K562 (cell line): ENCODE measurements around the gene LACTBL1. TPM values are rescaled to one million over a fixed set of nuclear protein-coding genes. Genes with fewer than 3 reads are reported as not detected.

Experiments used
- ATF6 ChIP-seq: sonication (generic); formaldehyde crosslinking; IDR thresholded peaks from 2 replicates; pipeline ENCODE4 v1.4.0; 2020; ENCODE audit warnings: mild to moderate bottlenecking, missing genetic modification reagents
- BACH1 ChIP-seq: fragments of 200-800 bp; sonication (Bioruptor generic); IDR thresholded peaks from 2 replicates; pipeline ENCODE4 v1.6.1; 2016; ENCODE audit warnings: missing genetic modification characterization, missing compliant biosample characterization
- BRCA1 ChIP-seq, 2 experiments: fragments of 450-650 bp in 1 of 2; sonication (generic) in 1 of 2; formaldehyde crosslinking in 1 of 2; IDR thresholded peaks; 2 replicates each; pipeline versions ENCODE4 v1.5.0 to v1.6.1; 2017 to 2020; ENCODE audit warnings: mild to moderate bottlenecking in 1 of 2, missing genetic modification reagents in 1 of 2
- CCNT2 ChIP-seq: IDR thresholded peaks from 2 replicates; pipeline ENCODE4 v1.6.1; 2011; ENCODE audit warnings: borderline replicate concordance, low read depth, mild to moderate bottlenecking, moderate library complexity, mixed read lengths, low read length; ENCODE audit not compliant: insufficient read length; ENCODE audit errors: extremely low read depth
- E2F6 ChIP-seq, 2 experiments: IDR thresholded peaks; 2 replicates each; pipeline ENCODE4 v1.6.1; 2011; ENCODE audit warnings: borderline replicate concordance in 1 of 2, control low read depth in 1 of 2, low read depth in 1 of 2, low read length in 1 of 2, mild to moderate bottlenecking in 1 of 2, mixed read lengths in 1 of 2, moderate library complexity in 1 of 2; ENCODE audit not compliant: insufficient read depth in 1 of 2, insufficient read length in 1 of 2, poor library complexity in 1 of 2, severe bottlenecking in 1 of 2; ENCODE audit errors: extremely low read depth in 1 of 2
- FOXK2 ChIP-seq, 2 experiments: fragments of 450-650 bp; IDR thresholded peaks in 1 of 2; conservative IDR thresholded peaks in 1 of 2; 2 replicates each; pipeline ENCODE4 v1.6.1; 2016; ENCODE audit warnings: low read depth in 2 of 2, mild to moderate bottlenecking in 1 of 2
- JUN ChIP-seq, 2 experiments: sonication (generic) in 1 of 2; formaldehyde crosslinking in 1 of 2; IDR thresholded peaks; 2 replicates each; pipeline versions ENCODE4 v1.6.1 to v1.8.0; 2012 to 2022; ENCODE audit warnings: borderline replicate concordance in 2 of 2, mild to moderate bottlenecking in 2 of 2, improper control_type of control experiment in 1 of 2, low read depth in 1 of 2, low read length in 1 of 2, missing genetic modification reagents in 1 of 2
- MCM7 ChIP-seq, 2 experiments: fragments of 450-650 bp; IDR thresholded peaks; 2 replicates each; pipeline ENCODE4 v1.6.1; 2016 to 2018
- MLX ChIP-seq, 2 experiments: fragments of 450-650 bp in 1 of 2; sonication (generic) in 1 of 2; formaldehyde crosslinking; conservative IDR thresholded peaks; 2 replicates each; pipeline versions ENCODE4 v1.4.0 to v1.8.1; 2020 to 2022; ENCODE audit warnings: mild to moderate bottlenecking in 1 of 2, missing genetic modification reagents in 1 of 2
- NRF1 ChIP-seq, 2 experiments: fragments of 450-650 bp; IDR thresholded peaks in 1 of 2; conservative IDR thresholded peaks in 1 of 2; 2 replicates each; pipeline ENCODE4 v1.6.1; 2014; ENCODE audit warnings: mild to moderate bottlenecking in 2 of 2
- PATZ1 ChIP-seq: fragments of 250-450 bp; sonication (Bioruptor Pico); IDR thresholded peaks from 2 replicates; pipeline ENCODE4 v1.5.0; 2020; ENCODE audit warnings: mild to moderate bottlenecking, borderline replicate concordance
- RBM39 ChIP-seq: fragments of 200-400 bp; formaldehyde crosslinking; optimal IDR thresholded peaks from 2 replicates; pipeline ENCODE3; 2018; ENCODE audit warnings: low read depth, low read length
- SIN3B ChIP-seq: fragments of 450-650 bp; IDR thresholded peaks from 2 replicates; pipeline ENCODE4 v1.6.1; 2017; ENCODE audit warnings: low read depth, mild to moderate bottlenecking, moderate library complexity
- SMAD1 ChIP-seq: fragments of 150-350 bp; IDR thresholded peaks from 2 replicates; pipeline ENCODE4 v1.6.1; 2014; ENCODE audit warnings: low read length, low read depth; ENCODE audit not compliant: partially characterized antibody
- SMAD3 ChIP-seq: fragments of 450-650 bp; formaldehyde crosslinking; conservative IDR thresholded peaks from 2 replicates; pipeline ENCODE4 v1.4.0; 2020; ENCODE audit warnings: mild to moderate bottlenecking
- SREBF1 ChIP-seq: fragments of 150-350 bp; IDR thresholded peaks from 2 replicates; pipeline ENCODE4 v1.6.1; 2014; ENCODE audit warnings: antibody characterized with exemption, low read depth, low read length, borderline replicate concordance
- TAF9B ChIP-seq: fragments of 450-650 bp; IDR thresholded peaks from 2 replicates; pipeline ENCODE4 v1.6.1; 2018; ENCODE audit warnings: mild to moderate bottlenecking; ENCODE audit not compliant: partially characterized antibody
- ZNF23 ChIP-seq: fragments of 250-450 bp; sonication (Bioruptor Pico); IDR thresholded peaks from 2 replicates; pipeline ENCODE4 v1.4.0; 2020; ENCODE audit warnings: mild to moderate bottlenecking
- ZNF24 ChIP-seq: fragments of 450-650 bp; IDR thresholded peaks from 2 replicates; pipeline ENCODE4 v1.6.1; 2016
- ZSCAN29 ChIP-seq: fragments of 450-650 bp; IDR thresholded peaks from 2 replicates; pipeline ENCODE4 v1.6.1; 2017
- polyA plus RNA-seq, 8 experiments: library from polyadenylated mRNA; depleted of rRNA in 4 of 8; stranded (reverse) in 5 of 8; unstranded in 3 of 8; fragments of >200 nt; fragmentation: Nextera tagmentation in 2 of 8; fragmentation: Illumina TruSeq in 1 of 8; extraction: Ambion mirVana in 2 of 8; extraction: Trizol in 1 of 8; gene quantifications; 2 replicates each; pipeline versions ENCODE4 v1.2.1 to v1.2.3, GENCODE V29; 2011 to 2014; ENCODE audit warnings: inconsistent platforms in 1 of 8, missing spikeins in 1 of 8
- total RNA-seq, 7 experiments: library from RNA; depleted of rRNA in 6 of 7; stranded (reverse); fragments of >200 nt in 6 of 7; fragmentation: Illumina TruSeq in 2 of 7; extraction: Trizol in 2 of 7; gene quantifications; 2 replicates each; pipeline versions ENCODE4 v1.2.1 to v1.2.3, GENCODE V29; 2011 to 2021; ENCODE audit warnings: low replicate concordance in 1 of 7

The LACTBL1 gene
- total and polyA plus RNA-seq, 9 of the 15 experiments (the other 6 are each of a cell fraction or from before 2014, with no cell fraction given): not detected

GRCh38 chr1:23019094-23019862 lies 46.6 kb upstream of the LACTBL1 start, which contains the start of gene KDM1A (continued):
- TF ChIP-seq MCM7 (IDR thresholded peaks at IDR 0.05): no peak
- 0 out of 2 replicates have a peak, but pooled peaks have one; percentile 30 for TF ChIP-seq ZSCAN29
- peak; percentile 99 for TF ChIP-seq CCNT2
- no peak for TF ChIP-seq BRCA1 (IDR thresholded peaks at IDR 0.05)
- TF ChIP-seq BRCA1 (CRISPR knock-in tag; IDR thresholded peaks at IDR 0.05): 0 out of 2 replicates have a peak, but pooled peaks have one; percentile 91
- peak; percentile 65; the same call in 1 of the 2 replicates for TF ChIP-seq SIN3B
- TF ChIP-seq SMAD3 (CRISPR knock-in tag): peak; percentile 3; the same call in 1 of the 2 replicates
- peak; percentile 40; the same call in 1 of the 2 replicates for TF ChIP-seq BACH1 (tag)
- TF ChIP-seq E2F6 (IDR thresholded peaks at IDR 0.05; ENCODE audit: borderline replicate concordance in 1 of 2, extremely low read depth in 1 of 2, insufficient read depth in 1 of 2, insufficient read length in 1 of 2, low read depth in 1 of 2, low read length in 1 of 2, poor library complexity in 1 of 2, severe bottlenecking in 1 of 2): peak; percentile 93 to 97
- TF ChIP-seq ATF6 (CRISPR knock-in tag): peak; percentile 76
- TF ChIP-seq MLX (CRISPR knock-in tag; conservative IDR thresholded peaks at IDR 0.05): no peak
- peak; percentile 40; the same call in 1 of the 2 replicates for TF ChIP-seq JUN (IDR thresholded peaks at IDR 0.05; ENCODE audit: borderline replicate concordance, low read depth, low read length)
- no peak; the same call in 1 of the 2 replicates for TF ChIP-seq JUN (CRISPR knock-in tag; IDR thresholded peaks at IDR 0.05; ENCODE audit: borderline replicate concordance)
- TF ChIP-seq ZNF24: peak; percentile 76; the same call in 1 of the 2 replicates
- TF ChIP-seq TAF9B: peak; percentile 93
- TF ChIP-seq RBM39: peak; percentile 40
- TF ChIP-seq PATZ1 (CRISPR knock-in tag): 0 out of 2 replicates have a peak, but pooled peaks have one; percentile 13
- TF ChIP-seq SREBF1: peak; percentile 58; the same call in 1 of the 2 replicates
- no peak for TF ChIP-seq ZNF23 (CRISPR knock-in tag)
- TF ChIP-seq NRF1 (conservative IDR thresholded peaks at IDR 0.05 in 1 of 2, IDR thresholded peaks at IDR 0.05 in 1 of 2): peak; percentile 95 to 96
- TF ChIP-seq FOXK2 (conservative IDR thresholded peaks at IDR 0.05 in 1 of 2, IDR thresholded peaks at IDR 0.05 in 1 of 2; ENCODE audit: low read depth in 2 of 2): peak in 1 of 2 experiments; percentile 54; a peak in 2 of 4 replicates
- peak; percentile 54 for TF ChIP-seq SMAD1
